Keratinocyte (primary cell): ENCODE data around the gene ENTPD6. TPM values are rescaled to one million over a fixed set of nuclear protein-coding genes. Genes with fewer than 3 reads are reported as not detected.

Source experiments
- DNase-seq: peaks from one replicate; pipeline ENCODE4 v3.0.0-alpha.2; 2011; ENCODE audit warnings: low read depth, missing footprints, low spot score
- FAIRE-seq: peaks from 2 replicates; lab custom pipeline; 2011; peaks lifted over from hg19 to GRCh38; lab: Jason Lieb, UNC
- H2AFZ ChIP-seq: 2 replicates; pipeline ENCODE4 v1.6.0; 2012; ENCODE audit warnings: low read length, control low read depth, inconsistent platforms; ENCODE audit not compliant: control insufficient read depth
- H3K27ac ChIP-seq: 2 replicates; pipeline ENCODE4 v1.5.1; 2011; ENCODE audit warnings: low read length; ENCODE audit not compliant: control insufficient read depth, insufficient read depth
- H3K27me3 ChIP-seq: 3 replicates; pipeline ENCODE4 v1.6.0; 2011; ENCODE audit warnings: low read length; ENCODE audit not compliant: control insufficient read depth, insufficient read depth; ENCODE audit errors: extremely low read depth
- H3K36me3 ChIP-seq, 2 experiments: 2 replicates in 1 of 2; 3 replicates in 1 of 2; pipeline ENCODE4 v1.5.1; 2011; ENCODE audit warnings: low read length in 2 of 2, mild to moderate bottlenecking in 1 of 2; ENCODE audit not compliant: control insufficient read depth in 2 of 2, insufficient read depth in 2 of 2; ENCODE audit errors: extremely low read depth in 1 of 2
- H3K4me1 ChIP-seq: 3 replicates; pipeline ENCODE4 v1.5.1; 2011; ENCODE audit warnings: low read length; ENCODE audit not compliant: control insufficient read depth, insufficient read depth; ENCODE audit errors: extremely low read depth
- H3K4me2 ChIP-seq: 3 replicates; pipeline ENCODE4 v1.6.0; 2011; ENCODE audit warnings: low read depth, low read length; ENCODE audit not compliant: control insufficient read depth, insufficient read depth; ENCODE audit errors: extremely low read depth
- H3K4me3 ChIP-seq, 3 experiments: fragments of 200-600 bp in 1 of 3; sonication (generic) in 1 of 3; 2 replicates in 2 of 3; 3 replicates in 1 of 3; pipeline ENCODE4 v1.5.1; 2011 to 2016; ENCODE audit warnings: low read length in 3 of 3, mild to moderate bottlenecking in 3 of 3, control low read depth in 2 of 3, inconsistent platforms in 1 of 3, low read depth in 1 of 3, mixed read lengths in 1 of 3, mixed run types in 1 of 3, moderate library complexity in 1 of 3; ENCODE audit not compliant: control insufficient read depth in 2 of 3, insufficient read depth in 2 of 3; ENCODE audit errors: extremely low read depth in 1 of 3
- H3K79me2 ChIP-seq: 2 replicates; pipeline ENCODE4 v1.6.0; 2012; ENCODE audit warnings: low read length; ENCODE audit not compliant: control insufficient read depth, insufficient read depth
- H3K9ac ChIP-seq: 3 replicates; pipeline ENCODE4 v1.6.0; 2011; ENCODE audit warnings: low read length; ENCODE audit not compliant: control insufficient read depth, insufficient read depth; ENCODE audit errors: extremely low read depth
- H3K9me1 ChIP-seq: 3 replicates; pipeline ENCODE4 v1.6.0; 2011; ENCODE audit warnings: low read length; ENCODE audit not compliant: control insufficient read depth, insufficient read depth; ENCODE audit errors: extremely low read depth
- H3K9me3 ChIP-seq: 2 replicates; pipeline ENCODE4 v1.5.1; 2012; ENCODE audit warnings: low read depth, low read length; ENCODE audit not compliant: control insufficient read depth
- H4K20me1 ChIP-seq: 3 replicates; pipeline ENCODE4 v1.6.0; 2011; ENCODE audit warnings: low read length; ENCODE audit not compliant: control insufficient read depth, insufficient read depth; ENCODE audit errors: extremely low read depth
- CTCF ChIP-seq, 3 experiments: IDR thresholded peaks in 1 of 3; conservative IDR thresholded peaks in 1 of 3; optimal IDR thresholded peaks in 1 of 3; 2 replicates in 2 of 3; 3 replicates in 1 of 3; pipeline versions ENCODE3 to v1.5.1; 2011; ENCODE audit warnings: low read length in 3 of 3, mild to moderate bottlenecking in 3 of 3, moderate library complexity in 2 of 3, control low read depth in 1 of 3, inconsistent platforms in 1 of 3; ENCODE audit not compliant: insufficient read depth in 2 of 3; ENCODE audit errors: extremely low read depth in 1 of 3
- EZH2 ChIP-seq: IDR thresholded peaks from one replicate; pipeline ENCODE4 v1.6.1; 2012; ENCODE audit warnings: inconsistent platforms, mild to moderate bottlenecking, low read length, moderate library complexity
- dilution Hi-C: fragments of 300-500 bp; cut with MboI; formaldehyde crosslinking; loops from one replicate; pipeline ENCODE4 v1.7.0; 2020; ENCODE audit warnings: low sequenced_read_pairs; ENCODE audit not compliant: extremely low pct_ligation_motif_present
- polyA plus RNA-seq, 5 experiments: library from polyadenylated mRNA; depleted of rRNA in 3 of 5; stranded (reverse) in 3 of 5; stranded (forward) in 1 of 5; unstranded in 1 of 5; fragments of >200 nt; gene quantifications; 1 replicate in 1 of 5; 2 replicates in 3 of 5; 3 replicates in 1 of 5; pipeline versions ENCODE4 v1.2.1 to v1.2.3, GENCODE V29; 2011 to 2012; ENCODE audit warnings: missing spikeins in 2 of 5, low read depth in 1 of 5, low replicate concordance in 1 of 5

Gene ENTPD6
- polyA plus RNA-seq, 1 donor (not counting 4 experiments of a cell fraction or from before 2014, with no cell fraction given), result 57.8 TPM

- dilution Hi-C loops, result no loop called here
- H3K4me2 ChIP-seq, result no peak overlapping the region
Observed at GRCh38 chr20:25194333-25194972, 1.1 kb upstream of the ENTPD6 start.

DNA sequence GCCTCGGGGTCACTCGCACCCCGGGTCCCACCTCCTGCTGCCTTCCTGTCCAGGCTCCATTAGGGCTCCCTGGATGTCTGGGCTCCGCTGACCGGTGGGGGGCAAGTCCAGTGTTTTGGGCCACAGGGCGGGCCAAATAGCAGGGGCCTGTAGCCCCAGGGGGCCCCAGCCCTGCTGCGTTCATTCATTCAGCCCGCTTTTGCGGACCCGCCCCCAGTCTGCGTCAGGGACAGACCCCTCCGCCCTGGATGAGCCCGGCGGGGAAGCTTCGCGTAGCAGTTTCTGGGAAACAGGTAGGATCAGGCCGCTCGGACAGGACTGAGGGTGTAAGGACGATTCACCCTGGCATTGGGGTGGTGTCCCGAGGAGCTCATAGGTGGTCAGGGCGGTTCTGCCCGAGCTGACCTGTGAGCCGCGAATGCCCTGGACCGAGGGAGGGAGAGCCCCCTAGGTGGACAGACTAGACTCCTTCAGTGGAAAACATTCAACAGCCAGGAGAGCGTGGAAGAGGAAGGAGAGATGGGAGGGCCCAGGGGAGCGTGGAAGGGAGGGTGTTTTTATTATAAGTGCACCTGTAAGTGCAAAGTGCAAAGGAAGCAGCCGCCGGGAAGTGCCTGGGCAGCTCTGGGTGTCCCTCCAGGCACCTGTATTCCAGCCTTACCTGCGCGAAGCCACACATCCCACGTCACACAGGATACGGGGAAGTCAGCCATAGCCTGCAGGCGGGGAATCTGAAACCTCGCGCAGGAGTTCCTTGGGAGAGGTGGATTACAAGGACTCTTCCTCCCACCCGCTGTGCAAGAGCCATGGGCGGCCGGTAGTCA, 662 bp downstream of the ENTPD6 start:
- no peaks in the 10 kb centered on the region for H3K9me3 ChIP-seq
- peaks cover 19% of the 10 kb centered on the region for H3K4me1 ChIP-seq
- H3K27me3 ChIP-seq, result no peaks in the 10 kb centered on the region
- peaks cover 1 to 9% of the 10 kb centered on the region in 2 experiments for H3K36me3 ChIP-seq
- dilution Hi-C loops, result no loop called here
- peak overlapping the region; percentile 91 for H3K4me2 ChIP-seq
- H2AFZ ChIP-seq, result peak overlapping the region; percentile 72
- H3K9ac ChIP-seq, result peak overlapping the region; percentile 87
- H3K27ac ChIP-seq, result peak overlapping the region; percentile 60
- H3K9me1 ChIP-seq, result no peaks in the 10 kb centered on the region
- peak overlapping the region; percentile 81 to 92 (median 92) for H3K4me3 ChIP-seq
- DNase-seq (no peak), FAIRE-seq (no peak)
- TF ChIP-seq EZH2 (no peak), CTCF (optimal IDR thresholded peaks at IDR 0.05 in 1 of 3, IDR thresholded peaks at IDR 0.05 in 1 of 3, conservative IDR thresholded peaks at IDR 0.05 in 1 of 3; ENCODE audit: extremely low read depth in 1 of 3, insufficient read depth in 2 of 3, low read length in 3 of 3) (no peak)
- peaks cover 41% of the 10 kb centered on the region for H3K79me2 ChIP-seq
- H4K20me1 ChIP-seq, result no peaks in the 10 kb centered on the region

More at GRCh38 chr20:25194333-25194972, 1.1 kb upstream of the ENTPD6 start:
- Histone ChIP-seq H3K9me1 (no peaks in the 10 kb centered on the region), H3K4me3 (no peak overlapping the region), H4K20me1 (no peaks in the 10 kb centered on the region), H2AFZ (no peak overlapping the region), H3K4me1 (peaks cover 17% of the 10 kb centered on the region), H3K9ac (no peak overlapping the region), H3K79me2 (peaks cover 28% of the 10 kb centered on the region), H3K36me3 (peaks cover 1 to 9% of the 10 kb centered on the region in 2 experiments), H3K27me3 (no peaks in the 10 kb centered on the region), H3K27ac (no peak overlapping the region), H3K9me3 (no peaks in the 10 kb centered on the region)
- TF ChIP-seq EZH2 (no peak), CTCF (optimal IDR thresholded peaks at IDR 0.05 in 1 of 3, IDR thresholded peaks at IDR 0.05 in 1 of 3, conservative IDR thresholded peaks at IDR 0.05 in 1 of 3; ENCODE audit: extremely low read depth in 1 of 3, insufficient read depth in 2 of 3, low read length in 3 of 3) (no peak)
- FAIRE-seq (no peak), DNase-seq (no peak)
